ENCODE results near the gene TDRD7.
"Not testable (repeated sequence)": the region's sequence is repeated elsewhere in the genome, so short reads cannot be mapped to it uniquely, and the experiment has no call there.

Gene TDRD7

DNA sequence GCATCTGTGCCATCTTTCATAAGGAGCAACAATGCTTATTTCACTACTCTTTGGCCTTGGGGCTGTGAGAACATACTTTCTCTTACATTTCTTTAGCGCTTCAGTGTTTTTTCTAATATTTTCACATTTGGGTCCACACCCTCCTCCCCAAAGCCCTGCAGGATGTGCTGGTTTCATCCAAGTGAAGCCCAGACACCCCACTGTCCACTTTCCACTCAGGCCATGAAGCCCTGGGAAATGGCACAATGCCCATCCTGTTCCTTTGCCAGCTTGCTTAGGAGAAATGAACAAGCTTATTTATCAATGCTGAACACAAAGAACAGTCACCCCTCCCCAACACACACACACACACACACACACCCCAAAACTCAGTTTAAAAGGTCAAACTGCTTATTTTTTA lies 72.2 kb downstream of the TDRD7 start:
- no peak for DNase-seq

DNA sequence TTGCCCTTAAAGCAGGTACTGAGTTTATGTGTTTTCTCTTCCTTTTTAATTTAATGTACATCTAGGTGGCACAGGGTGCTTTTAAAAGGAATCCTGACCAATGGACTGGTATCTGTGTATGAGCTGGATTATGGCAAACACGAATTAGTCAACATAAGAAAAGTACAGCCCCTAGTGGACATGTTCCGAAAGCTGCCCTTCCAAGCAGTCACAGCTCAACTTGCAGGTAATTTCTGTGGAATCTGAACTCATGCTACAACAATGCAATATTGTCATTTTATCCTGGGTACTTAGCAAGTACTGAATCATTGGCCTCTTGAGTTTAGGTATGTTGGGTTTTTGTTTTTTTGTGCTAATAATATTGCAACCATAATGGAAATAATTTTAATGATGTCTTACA lies 75.2 kb downstream of the TDRD7 start:
- no peak for DNase-seq

DNA sequence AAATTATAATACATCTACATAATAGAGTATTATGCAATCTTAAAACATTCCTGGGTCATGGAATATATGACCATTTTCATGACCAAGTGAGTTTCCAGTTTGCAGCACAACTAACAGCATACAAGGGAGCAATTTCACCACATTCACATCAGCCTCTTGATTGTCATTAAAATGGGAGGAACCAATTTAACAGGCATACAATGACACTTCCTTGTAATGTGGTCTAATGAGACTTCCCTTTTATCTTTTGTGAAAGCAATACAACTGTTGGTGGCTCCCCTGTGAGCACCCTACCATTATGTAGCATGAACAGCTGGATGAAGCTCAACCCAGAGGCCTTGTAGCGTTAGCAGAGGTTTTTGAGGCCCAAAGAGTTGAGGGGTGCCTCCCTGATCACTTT lies 76.0 kb downstream of the TDRD7 start:
- DNase-seq: no peak

DNA sequence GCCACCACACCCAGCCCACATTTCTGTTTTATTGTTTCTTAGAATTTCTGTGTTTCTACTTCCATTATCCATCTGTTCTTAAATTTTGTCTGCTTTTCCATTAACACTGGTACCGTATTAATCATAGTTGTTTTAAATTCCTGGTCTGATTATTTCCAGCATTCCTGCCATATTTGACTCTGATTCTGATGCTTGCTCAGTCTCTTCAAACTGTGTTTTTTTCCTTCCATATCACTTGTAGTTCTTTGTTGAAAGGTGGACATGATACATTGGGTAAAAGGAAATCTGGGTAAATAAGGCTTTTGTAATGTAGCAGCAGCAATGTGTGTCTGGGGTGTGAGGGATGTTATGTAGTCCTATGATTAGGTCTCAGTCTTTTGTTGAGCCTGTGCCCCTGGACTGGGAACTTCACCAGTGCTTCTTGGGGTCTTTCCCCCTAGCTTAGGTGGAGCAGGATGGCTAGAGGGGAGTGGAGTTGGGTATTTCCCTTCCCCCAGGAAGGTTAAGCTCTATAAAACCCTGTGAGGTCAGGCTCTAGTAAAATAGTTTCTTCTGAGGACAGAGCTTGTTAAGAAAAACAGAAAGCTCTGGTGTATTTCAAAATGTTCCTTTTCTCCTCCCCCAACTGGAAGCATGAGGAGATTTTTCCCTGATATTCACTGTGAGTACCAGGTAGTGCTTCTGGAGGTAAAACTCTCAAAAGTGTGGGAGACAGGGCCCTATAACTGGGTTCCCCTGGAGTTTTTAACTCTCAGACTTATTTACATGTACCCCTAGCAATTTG lies 79.5 kb downstream of the TDRD7 start:
- DNase-seq: no peak

DNA sequence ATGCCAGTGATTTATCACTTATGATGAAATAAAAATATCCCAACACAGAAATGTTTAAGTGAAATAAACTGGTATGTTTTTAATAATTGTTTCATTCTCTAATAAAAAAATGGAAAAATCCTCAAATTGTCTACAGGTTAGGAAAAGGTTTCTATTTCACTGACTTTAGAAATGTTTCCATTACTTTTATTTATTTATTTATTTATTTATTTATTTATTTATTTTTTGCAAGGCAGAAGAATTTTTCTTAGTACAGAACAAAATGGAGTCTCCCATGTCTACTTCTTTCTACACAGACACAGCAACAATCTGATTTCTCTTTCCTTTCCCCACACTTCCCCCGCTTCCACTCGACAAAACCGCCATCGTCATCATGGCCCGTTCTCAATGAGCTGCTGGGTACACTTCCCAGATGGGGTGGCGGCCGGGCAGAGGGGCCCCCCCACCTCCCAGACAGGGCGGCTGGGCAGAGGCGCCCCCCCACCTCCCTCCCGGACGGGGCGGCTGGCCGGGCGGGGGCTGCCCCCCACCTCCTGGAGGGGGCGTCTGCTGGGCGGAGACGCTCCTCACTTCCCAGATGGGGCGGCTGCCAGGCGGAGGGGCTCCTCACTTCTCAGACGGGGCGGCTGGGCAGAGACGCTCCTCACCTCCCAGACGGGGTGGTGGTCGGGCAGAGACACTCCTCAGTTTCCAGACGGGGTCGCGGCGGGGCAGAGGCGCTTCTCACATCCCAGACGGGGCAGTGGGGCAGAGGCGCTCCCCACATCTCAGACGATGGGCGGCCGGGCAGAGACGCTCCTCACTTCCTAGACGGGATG lies 85.9 kb downstream of the TDRD7 start:
- DNase-seq: not testable (repeated sequence)

DNA sequence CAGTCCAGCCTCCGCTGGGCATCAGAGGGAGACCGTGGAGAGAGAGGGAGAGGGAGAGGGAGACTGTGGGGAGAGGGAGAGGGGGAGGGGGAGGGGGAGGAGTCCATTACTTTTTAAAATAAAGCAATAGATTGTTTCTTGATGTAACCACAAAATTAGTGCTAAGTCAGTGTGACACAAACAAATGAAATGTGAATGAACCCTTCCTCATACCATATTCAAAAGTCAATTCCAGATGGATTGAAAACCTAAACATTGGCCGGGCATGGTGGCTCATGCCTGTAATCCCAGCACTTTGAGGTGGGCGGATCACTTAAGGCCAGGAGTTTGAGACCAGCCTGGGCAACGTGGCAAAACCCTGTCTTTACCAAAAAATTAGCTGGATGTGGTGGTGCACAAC lies 87.0 kb downstream of the TDRD7 start:
- not testable (repeated sequence) for DNase-seq

DNA sequence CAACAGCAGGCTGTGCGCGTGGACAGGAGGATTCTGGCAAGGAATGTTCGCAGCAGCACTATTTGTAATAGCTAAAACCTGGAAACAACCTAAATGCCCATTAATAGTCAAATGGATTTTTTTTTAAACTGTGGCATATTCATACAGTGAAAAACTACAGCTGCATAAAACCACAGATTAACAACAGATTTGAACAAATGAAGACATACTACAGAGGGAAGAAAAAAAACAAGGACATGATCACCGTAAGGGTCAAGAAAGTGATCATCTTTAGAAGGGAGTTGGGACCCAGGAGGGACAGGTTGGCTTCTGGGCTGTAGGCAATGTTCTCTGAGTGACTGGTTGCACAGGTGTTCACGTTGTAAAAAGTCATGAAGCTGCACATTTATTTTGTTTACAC lies 88.4 kb downstream of the TDRD7 start:
- DNase-seq: no peak

DNA sequence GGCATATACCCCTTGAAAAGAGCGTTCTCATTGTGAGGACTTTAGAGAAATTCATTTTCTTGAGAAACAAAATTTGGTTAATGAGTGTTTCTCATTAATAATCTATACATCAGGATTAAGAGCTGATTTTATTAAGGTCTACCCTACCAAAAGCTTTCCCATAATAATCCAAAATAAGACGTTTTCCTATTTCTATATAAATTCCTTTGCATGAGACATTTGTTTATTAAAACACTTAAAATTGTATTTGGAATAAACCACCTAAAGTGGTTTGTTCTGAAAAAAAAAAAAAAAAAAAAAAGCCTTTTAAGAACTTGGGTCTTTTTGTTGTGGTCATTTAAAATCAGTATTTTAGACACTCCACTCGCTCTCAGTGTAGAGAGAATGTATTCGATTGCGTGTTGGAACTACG lies 88.9 kb downstream of the TDRD7 start:
- DNase-seq: no peak

DNA sequence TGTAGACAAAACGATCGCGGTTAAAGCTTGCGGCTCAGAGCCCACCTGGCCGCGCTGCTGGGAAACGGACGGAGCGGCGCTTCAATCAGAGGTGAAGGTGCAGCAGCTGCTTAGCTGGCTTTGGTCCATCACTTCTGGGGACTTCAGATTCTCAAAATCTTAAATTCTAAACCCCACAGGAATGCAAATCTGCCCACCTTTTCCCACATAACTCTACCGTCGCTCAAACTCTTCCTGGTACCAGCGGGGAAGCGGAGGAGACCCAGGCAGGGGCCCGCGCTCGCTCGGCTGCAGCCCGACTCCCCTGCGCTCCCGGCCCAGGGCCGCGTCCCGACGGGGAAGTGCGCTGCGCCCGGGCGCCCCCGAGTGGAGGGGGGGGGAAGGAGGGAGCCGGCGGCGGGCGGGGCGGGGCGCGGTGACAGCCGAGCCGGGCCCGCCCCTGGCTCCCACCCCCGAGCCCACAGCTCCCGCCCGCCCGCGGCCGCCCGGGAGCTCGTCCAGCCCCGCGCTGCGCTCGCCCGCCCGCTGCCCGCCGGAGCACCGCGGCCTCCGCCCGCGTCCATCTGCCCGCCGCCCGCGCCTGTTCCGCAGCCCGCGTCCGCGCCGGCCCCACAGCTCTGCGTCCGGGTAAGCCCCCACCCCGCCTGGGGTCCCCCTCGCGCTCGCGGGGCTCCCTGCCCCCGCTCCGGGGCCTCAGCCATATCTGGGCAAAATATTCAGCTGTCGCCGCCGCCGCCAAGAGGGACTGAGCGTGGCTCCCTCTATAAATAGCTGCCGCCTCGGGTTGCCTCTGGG lies 89.5 kb downstream of the TDRD7 start, which contains the start of gene TMOD1:
Gene TMOD1 (plus strand): TSS at position 490 of the 795 bp plus-strand sequence. CDS start 22,523 bp downstream, outside the sequence.
- DNase-seq: peak; percentile 11

DNA sequence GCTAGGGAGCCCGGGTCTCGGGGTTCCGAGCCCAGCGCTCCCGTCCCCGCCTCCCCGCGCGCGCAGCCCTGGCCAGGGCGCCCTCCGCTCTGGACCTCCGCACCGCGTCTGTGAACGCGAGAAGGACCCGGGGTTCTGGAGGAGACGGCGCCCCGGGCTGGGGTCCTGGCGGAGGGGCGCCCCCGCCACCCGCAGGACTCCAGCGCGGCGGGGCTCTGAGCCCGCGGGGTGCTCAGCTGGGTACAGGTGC lies 90.0 kb downstream of the TDRD7 start:
- DNase-seq: no peak

DNA sequence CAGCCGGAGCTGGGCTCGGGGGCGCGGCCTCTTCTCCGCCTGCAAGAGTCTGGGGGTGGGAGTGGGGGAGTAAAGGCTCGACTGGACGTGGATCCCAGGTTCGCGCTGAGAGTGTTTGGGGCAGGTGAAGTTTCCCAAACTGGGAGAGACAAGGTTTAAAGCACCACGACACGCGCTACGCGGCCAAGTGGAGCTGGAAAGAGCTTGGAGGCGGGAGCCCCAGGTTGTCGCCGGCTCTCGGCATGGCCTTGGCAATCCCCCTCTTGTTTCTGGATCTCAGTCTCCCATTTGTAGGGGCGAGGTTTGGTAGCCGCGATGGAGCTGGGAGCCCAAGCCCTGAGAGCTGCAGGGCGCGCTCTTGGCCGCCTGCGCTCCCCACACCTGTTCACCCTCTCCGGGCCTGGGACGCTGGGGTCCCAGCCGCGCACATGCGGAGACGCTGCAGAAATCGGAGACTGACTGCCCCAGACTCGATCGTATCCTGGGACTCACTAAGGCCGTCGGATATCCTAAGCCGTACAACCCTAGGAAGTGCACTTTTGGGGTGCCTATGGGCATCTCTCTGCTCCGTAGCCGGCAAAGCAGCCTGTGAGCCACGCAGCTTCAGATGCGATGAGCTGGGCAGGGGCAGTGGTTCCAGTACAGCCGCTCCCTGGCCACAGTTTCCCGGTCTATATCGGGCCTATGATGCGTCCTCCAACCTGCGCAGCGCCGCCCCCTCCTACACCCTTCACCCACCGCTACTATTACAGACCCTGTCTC lies 90.5 kb downstream of the TDRD7 start:
- DNase-seq: no peak

DNA sequence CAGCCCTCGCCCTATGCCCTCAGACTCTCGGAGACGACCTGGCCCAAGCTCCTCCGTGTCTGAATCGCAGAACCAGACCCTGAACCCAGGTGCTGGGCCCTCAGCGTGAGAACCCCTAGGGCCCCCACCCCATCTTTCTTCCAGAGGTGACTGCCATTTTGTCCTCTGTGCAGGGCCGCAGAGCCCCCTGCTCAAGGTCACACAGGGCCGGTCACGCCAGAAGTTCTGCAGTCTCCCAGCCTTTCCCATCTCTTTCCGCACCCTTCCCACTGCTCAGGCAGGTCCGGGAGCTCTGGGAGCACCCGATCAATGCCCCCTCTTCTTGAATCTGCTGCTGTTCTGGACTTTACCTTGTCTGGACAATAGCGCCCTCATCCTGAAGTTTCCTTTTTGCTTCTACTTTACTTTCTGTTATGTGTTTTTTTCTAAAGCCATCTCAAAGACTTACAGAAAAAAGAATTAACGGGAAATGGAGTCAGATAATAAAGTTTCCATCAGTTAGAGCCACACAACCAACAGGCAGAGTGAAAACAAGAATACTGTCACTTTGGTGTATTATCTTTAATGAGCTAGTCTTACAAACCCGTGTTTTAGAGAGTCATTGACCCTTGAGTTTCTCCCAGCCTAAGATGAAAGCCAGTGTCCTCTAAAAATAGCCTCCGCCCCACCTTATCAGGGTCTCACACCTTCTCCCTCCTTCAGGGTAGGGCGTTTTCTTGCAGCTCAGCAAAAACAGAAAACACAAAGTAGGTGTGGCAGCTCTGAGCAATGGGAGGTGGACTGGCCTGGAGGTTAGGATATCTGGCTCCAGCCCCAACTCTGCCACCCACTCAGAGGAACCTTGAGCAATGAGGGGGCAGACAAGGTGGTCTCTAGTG lies 91.3 kb downstream of the TDRD7 start:
- no peak for DNase-seq

DNA sequence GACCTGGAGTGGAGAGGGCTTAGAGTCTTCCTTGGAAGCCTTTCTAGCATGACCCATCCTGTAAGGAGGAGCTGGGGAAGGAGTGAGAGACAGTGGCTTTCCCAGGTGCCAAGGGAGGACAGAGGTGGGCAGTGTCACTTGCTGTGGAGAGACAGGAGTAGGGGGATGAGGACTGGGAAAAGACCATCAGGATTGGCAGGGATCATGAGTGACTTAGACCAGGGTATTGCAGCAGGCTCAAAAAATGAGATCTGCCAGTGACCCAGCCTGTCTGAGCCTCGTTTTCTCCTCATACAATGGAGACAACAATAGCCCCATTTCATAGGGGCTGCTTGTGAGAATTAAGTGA lies 91.9 kb downstream of the TDRD7 start:
- no peak for DNase-seq

DNA sequence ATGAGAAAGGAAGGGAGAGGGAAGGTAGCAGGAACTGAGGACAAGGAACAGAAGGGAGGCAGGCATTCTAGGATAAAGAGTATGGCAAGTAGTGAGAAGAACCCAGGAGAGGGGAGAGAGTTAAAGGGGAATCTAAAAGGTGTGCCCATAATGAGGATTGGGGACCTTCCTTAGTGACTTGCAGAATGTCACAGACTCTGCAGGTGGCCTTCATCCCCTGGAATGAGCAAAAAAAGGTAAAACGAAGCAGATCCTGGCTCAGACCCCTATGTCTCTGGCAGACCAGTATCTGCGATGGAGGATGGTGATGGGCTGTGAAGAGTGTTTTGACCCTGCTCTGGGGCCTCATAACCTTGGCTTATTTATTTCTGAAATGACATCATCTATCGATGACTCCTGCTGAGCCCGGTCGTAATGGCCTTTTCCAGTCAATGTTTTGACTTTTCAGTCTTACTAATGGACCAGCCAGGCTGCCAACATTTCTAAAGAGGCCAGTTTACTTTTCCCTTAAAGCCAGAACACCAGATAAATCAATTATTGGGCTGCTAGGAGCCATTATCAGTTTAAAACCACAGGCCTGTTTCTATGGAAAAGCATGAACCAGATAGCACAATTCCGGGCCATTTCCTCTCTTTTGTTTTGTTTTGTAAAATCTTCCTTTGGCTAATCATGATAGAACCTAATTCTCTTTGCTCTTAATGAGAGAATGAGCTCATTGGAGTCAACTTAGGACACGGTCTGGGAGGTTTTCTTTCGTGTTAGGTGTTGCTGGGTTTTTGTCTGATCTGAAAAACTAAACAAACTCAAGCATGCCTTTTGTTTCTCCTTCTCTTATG lies 92.7 kb downstream of the TDRD7 start:
- DNase-seq: no peak

DNA sequence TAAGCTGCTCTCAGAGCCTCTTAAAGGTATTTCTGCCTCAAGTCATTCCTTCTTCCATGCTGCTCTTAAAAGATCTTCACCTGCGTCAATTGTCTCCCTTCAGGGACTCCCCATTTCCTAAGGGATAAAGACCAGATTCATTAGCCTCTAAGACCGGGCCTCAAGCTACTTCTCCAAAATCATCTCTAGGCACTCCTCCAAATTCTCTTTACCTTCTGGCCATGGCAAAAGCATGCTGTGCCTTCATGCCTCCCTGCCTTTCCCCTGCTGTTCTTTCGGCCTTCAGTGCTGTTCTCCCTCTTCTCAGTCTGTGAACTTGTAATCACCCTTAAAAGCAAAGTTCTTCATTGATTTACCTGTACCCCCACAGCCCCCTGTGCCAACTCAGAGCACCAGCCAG lies 93.9 kb downstream of the TDRD7 start:
- DNase-seq: no peak

DNA sequence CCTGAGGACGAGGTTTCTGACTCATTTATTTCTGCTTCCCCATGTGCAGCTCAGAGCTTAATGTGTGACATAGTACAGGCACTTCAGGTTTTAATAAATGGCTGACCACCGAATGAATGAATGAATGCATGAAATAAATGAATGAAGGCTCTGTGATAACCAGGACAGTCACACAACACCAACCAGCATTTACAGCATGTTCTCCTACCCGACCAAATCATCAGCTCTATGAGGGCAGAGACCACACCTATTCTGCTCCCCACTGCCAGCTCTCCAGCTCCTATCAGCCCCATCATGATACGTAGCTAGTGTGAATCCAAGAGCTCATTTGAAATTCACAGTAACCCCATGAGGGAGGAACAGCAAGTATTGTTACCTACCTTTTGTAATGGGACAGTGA lies 94.4 kb downstream of the TDRD7 start:
- DNase-seq: no peak

DNA sequence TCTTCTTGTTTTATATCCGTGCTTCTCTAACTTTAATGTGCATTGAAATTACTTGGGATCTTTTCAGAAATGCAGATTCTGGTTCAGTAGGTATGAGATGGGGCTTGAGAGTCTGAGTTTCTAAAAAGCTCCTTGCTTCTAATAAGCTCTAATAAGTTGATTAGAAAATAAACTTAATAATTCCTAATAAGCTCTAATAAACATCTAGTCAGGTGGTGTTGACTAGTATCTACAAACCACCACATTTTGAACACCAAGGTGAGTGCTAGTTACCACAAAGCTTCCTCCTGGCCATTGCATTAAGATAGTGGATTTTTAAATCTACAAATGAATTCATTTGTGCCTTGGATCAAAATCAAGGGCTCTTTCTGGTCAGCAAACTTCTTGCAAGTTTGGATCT lies 94.9 kb downstream of the TDRD7 start:
- DNase-seq: no peak

DNA sequence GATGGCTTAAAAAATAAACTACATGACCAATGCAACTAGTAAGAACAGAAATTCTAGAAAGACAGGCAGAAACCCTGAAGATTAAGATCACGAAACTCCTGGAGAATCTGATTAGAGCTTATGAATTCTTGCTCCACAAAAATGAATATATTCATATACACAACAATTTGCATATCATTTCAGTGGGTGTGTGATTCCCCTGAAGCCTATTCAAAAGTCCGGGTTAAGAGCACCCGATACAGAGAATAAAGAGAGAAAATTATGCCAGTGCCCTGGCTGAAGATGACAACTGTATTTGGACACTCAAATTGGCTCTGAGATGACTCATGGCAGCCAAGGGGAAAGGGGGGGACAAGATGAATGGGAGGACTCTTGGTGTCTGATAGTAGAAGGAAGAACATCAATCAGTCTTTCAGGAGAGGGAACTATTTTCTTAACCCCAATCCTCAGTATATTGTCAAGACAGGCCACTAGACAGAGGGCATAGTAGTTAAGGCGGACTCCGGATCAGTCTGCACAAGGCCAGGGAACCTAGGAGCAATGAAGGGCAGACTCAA lies 95.6 kb downstream of the TDRD7 start:
- no peak for DNase-seq

DNA sequence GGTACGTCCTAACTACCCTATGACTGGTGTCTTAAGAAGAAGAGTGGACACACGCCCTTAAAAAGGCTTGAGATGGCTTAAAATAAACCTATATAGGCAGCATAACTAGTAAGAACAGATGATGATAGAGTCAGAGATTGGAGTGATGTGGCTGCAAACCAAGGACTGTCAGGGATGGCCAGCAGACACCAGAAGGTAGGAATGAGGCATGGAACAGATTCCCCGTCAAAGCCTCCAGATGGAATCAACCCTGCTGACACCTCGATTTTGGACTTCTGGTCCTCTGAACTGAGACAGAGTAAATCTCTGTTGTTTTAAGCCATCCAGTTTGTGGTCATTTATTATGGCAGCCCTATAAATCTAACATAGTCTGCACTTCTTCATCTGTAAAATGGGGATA lies 97.0 kb downstream of the TDRD7 start:
- no peak for DNase-seq

DNA sequence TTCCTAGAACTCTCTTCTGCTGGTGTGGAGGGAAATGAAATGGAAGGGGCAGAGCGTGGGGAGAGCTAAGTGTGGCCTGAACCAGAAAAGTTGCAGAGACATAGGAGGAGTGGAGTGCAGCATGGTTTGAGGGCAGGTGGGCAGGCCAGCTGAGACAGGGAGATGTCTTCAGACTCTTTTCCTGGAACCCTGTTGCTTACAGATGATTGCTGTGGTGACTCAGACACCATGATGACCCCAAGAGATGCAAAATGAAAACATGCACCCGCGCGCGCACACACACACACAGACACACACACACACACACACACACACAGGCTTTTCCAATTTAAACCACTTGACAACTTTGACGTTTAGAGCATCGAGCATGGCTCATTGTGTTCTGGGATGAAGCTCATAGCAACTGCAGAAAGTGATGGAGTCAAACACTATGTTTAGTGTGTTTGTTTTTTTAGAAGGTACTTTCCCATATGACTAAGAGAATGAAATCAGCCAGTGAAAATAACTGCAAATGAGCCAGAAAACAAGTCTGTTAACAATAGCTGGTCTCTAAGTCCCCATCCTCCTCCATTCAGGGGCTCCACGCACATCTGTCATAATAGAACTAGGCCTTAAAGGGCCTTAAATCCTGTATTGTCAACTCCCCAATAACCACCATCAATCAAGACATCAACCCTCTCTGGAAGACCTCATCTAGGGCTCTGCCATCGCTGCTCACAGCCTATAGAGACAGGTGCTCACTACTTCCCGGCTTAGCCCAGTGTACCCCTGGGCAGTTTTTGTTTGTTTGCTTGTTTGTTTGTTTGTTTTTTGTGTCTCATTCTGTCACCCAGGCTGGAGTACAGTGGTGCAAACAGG lies 99.1 kb downstream of the TDRD7 start:
- no peak for DNase-seq
